Fibroblast of skin of left biceps (primary cell): ENCODE results near the gene SYNJ2.
A peak's percentile ranks its signal among the peaks of the same experiment; 100 is the strongest.
"Not testable (repeated sequence)": the region's sequence is repeated elsewhere in the genome, so short reads cannot be mapped to it uniquely, and the experiment has no call there.

ENCODE experiments used
- DNase-seq, 2 experiments: peaks; one replicate each; pipeline ENCODE4 v3.0.0-alpha.2; 2013; ENCODE audit warnings: low read depth in 2 of 2

The SYNJ2 gene

GRCh38 chr6:157981395-157982101 is at the start of gene SYNJ2:
SYNJ2 (plus strand) TSS chr6:157981863; CDS start chr6:157981962, 99 bp downstream.
- peak; percentile 47 to 60 for DNase-seq

- DNase-seq, result no peak
Observed at GRCh38 chr6:157935786-157936185, 45.9 kb upstream of the SYNJ2 start.

- DNase-seq, result no peak
Observed at GRCh38 chr6:157937318-157937717, 44.3 kb upstream of the SYNJ2 start.

GRCh38 chr6:157937916-157938315 is 43.7 kb upstream of the SYNJ2 start:
- DNase-seq, result no peak

- DNase-seq, result not testable (repeated sequence)
Observed at GRCh38 chr6:157940375-157941036, 41.2 kb upstream of the SYNJ2 start.

GRCh38 chr6:157941101-157941863 is 40.4 kb upstream of the SYNJ2 start:
- DNase-seq, result no peak

- DNase-seq, result no peak
Observed at GRCh38 chr6:157942351-157942750, 39.3 kb upstream of the SYNJ2 start.

- no peak for DNase-seq
Observed at GRCh38 chr6:157943249-157943963, 38.3 kb upstream of the SYNJ2 start.

- DNase-seq, result no peak
Observed at GRCh38 chr6:157943964-157944283, 37.7 kb upstream of the SYNJ2 start.

- DNase-seq, result no peak
Observed at GRCh38 chr6:157944983-157945931, 36.4 kb upstream of the SYNJ2 start.

GRCh38 chr6:157946053-157946617 is 35.5 kb upstream of the SYNJ2 start:
- DNase-seq, result no peak

- no peak for DNase-seq
Observed at GRCh38 chr6:157946865-157947532, 34.7 kb upstream of the SYNJ2 start.

GRCh38 chr6:157950899-157951298 is 30.8 kb upstream of the SYNJ2 start:
- DNase-seq, result not testable (repeated sequence)

- no peak for DNase-seq
Observed at GRCh38 chr6:157951828-157952227, 29.8 kb upstream of the SYNJ2 start.

- DNase-seq, result no peak
Observed at GRCh38 chr6:157952861-157953351, 28.8 kb upstream of the SYNJ2 start.

GRCh38 chr6:157953580-157954091 is 28.0 kb upstream of the SYNJ2 start:
- DNase-seq, result no peak

- DNase-seq, result no peak
Observed at GRCh38 chr6:157954150-157955117, 27.2 kb upstream of the SYNJ2 start.

GRCh38 chr6:157955675-157956074 is 26.0 kb upstream of the SYNJ2 start:
- no peak for DNase-seq
